Measurements from ENCODE around the gene SCLT1. TPM values are rescaled to one million over a fixed set of nuclear protein-coding genes. Genes with fewer than 3 reads are reported as not detected.

Gene SCLT1
- total RNA-seq, 1 donor: 14.1 TPM

DNA sequence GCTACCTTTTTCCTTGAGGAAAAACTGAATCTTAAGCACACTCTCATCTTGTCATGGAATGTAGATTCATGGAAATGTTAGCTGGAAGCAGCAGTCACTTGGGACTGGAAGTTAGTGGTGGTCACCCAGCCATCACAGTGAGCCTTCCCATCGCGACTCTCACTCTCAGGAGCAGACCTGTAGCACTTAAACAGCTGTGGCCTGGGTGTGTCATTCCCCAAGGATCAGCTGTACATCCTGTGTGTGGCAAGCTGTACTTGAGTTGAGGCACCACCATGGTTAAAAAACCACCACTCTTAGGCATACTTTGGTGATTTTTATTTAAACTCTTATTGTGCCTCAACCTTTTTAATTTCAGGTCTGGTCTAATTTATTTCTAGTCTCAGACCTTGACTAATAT lies 237.1 kb downstream of the SCLT1 start:
- TF ChIP-seq, protein P1, sequence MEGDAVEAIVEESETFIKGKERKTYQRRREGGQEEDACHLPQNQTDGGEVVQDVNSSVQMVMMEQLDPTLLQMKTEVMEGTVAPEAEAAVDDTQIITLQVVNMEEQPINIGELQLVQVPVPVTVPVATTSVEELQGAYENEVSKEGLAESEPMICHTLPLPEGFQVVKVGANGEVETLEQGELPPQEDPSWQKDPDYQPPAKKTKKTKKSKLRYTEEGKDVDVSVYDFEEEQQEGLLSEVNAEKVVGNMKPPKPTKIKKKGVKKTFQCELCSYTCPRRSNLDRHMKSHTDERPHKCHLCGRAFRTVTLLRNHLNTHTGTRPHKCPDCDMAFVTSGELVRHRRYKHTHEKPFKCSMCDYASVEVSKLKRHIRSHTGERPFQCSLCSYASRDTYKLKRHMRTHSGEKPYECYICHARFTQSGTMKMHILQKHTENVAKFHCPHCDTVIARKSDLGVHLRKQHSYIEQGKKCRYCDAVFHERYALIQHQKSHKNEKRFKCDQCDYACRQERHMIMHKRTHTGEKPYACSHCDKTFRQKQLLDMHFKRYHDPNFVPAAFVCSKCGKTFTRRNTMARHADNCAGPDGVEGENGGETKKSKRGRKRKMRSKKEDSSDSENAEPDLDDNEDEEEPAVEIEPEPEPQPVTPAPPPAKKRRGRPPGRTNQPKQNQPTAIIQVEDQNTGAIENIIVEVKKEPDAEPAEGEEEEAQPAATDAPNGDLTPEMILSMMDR (IDR thresholded peaks at IDR 0.05; ENCODE audit: extremely low read depth, low read depth, low read length): no peak
- peaks cover 38% of the 10 kb centered on the region for H3K4me1 ChIP-seq (ENCODE audit: insufficient read depth, low read length)
- peaks cover 5% of the 10 kb centered on the region for H4K20me1 ChIP-seq (ENCODE audit: insufficient read depth, low read length)
- no peak overlapping the region for H3K4me2 ChIP-seq (ENCODE audit: insufficient read depth, low read length)
- no peak overlapping the region for H3K27ac ChIP-seq (ENCODE audit: low read depth, low read length)
- H3K36me3 ChIP-seq (ENCODE audit: insufficient read depth, low read length): peaks cover 70% of the 10 kb centered on the region
- H2AFZ ChIP-seq (ENCODE audit: low read length): no peak overlapping the region
- no peak for DNase-seq (ENCODE audit: insufficient read length, low spot score, missing footprints)
- peaks cover 11% of the 10 kb centered on the region for H3K79me2 ChIP-seq (ENCODE audit: insufficient read depth, low read length)
- H3K27me3 ChIP-seq (ENCODE audit: insufficient read depth, low read length): no peaks in the 10 kb centered on the region
- H3K9me3 ChIP-seq (ENCODE audit: low read depth, low read length): no peaks in the 10 kb centered on the region
- no peak overlapping the region for H3K4me3 ChIP-seq (ENCODE audit: insufficient read depth, low read length)

DNA sequence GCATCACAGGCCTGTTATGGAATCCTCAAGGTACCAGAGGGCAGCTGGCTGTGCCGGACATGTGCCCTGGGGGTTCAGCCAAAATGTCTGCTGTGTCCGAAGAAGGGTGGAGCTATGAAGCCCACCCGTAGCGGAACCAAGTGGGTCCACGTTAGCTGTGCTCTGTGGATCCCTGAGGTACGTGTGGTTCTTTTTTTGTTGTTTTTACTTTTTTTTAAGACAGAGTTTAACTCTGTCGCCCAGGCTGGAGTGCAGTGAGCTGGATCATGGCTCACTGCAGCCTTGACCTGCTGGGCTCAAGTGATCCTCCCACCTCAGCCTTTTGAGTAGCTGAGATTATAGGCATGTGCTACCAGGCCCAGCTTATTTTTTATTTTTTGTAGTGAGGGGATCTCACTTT lies 237.7 kb downstream of the SCLT1 start:
- no peak for DNase-seq (ENCODE audit: insufficient read length, low spot score, missing footprints)
- Histone ChIP-seq H3K27me3 (ENCODE audit: insufficient read depth, low read length) (no peaks in the 10 kb centered on the region), H2AFZ (ENCODE audit: low read length) (no peak overlapping the region), H3K79me2 (ENCODE audit: insufficient read depth, low read length) (peaks cover 11% of the 10 kb centered on the region), H4K20me1 (ENCODE audit: insufficient read depth, low read length) (peaks cover 5% of the 10 kb centered on the region), H3K4me2 (ENCODE audit: insufficient read depth, low read length) (no peak overlapping the region), H3K9me3 (ENCODE audit: low read depth, low read length) (no peaks in the 10 kb centered on the region), H3K36me3 (ENCODE audit: insufficient read depth, low read length) (peaks cover 69% of the 10 kb centered on the region), H3K27ac (ENCODE audit: low read depth, low read length) (no peak overlapping the region), H3K4me3 (ENCODE audit: insufficient read depth, low read length) (no peak overlapping the region), H3K4me1 (ENCODE audit: insufficient read depth, low read length) (peaks cover 38% of the 10 kb centered on the region)
- TF ChIP-seq, protein P1 (IDR thresholded peaks at IDR 0.05; ENCODE audit: extremely low read depth, low read depth, low read length): no peak

DNA sequence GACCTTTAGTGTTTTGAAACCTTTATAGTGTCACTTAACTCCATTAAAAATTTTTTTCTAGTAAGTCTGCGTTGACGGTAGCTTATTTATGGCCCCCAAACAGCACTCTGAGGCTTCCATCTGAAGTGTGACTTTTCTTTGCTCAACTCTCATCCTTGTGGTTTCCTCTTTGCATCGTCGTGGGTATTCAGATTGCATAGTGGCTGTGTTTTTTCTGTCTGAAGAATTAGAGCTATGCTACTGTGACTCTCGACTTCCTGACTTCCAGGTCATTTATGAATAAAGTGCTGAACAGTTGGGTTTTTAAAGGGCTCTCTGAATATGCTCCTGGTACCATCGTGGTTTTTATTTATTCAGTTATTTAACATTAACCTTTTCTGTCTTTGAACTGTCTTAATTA lies 238.9 kb downstream of the SCLT1 start:
- no peaks in the 10 kb centered on the region for H3K9me3 ChIP-seq (ENCODE audit: low read depth, low read length)
- H3K36me3 ChIP-seq (ENCODE audit: insufficient read depth, low read length): peaks cover 72% of the 10 kb centered on the region
- H3K4me2 ChIP-seq (ENCODE audit: insufficient read depth, low read length): peak overlapping the region; percentile 1
- peaks cover 5% of the 10 kb centered on the region for H4K20me1 ChIP-seq (ENCODE audit: insufficient read depth, low read length)
- peak overlapping the region; percentile 65 for H3K27ac ChIP-seq (ENCODE audit: low read depth, low read length)
- peak; percentile 45 for DNase-seq (ENCODE audit: insufficient read length, low spot score, missing footprints)
- H3K4me1 ChIP-seq (ENCODE audit: insufficient read depth, low read length): peaks cover 28% of the 10 kb centered on the region
- H3K27me3 ChIP-seq (ENCODE audit: insufficient read depth, low read length): no peaks in the 10 kb centered on the region
- TF ChIP-seq, protein P1 (IDR thresholded peaks at IDR 0.05; ENCODE audit: extremely low read depth, low read depth, low read length): no peak
- no peak overlapping the region for H2AFZ ChIP-seq (ENCODE audit: low read length)
- no peak overlapping the region for H3K4me3 ChIP-seq (ENCODE audit: insufficient read depth, low read length)
- H3K79me2 ChIP-seq (ENCODE audit: insufficient read depth, low read length): peaks cover 16% of the 10 kb centered on the region

DNA sequence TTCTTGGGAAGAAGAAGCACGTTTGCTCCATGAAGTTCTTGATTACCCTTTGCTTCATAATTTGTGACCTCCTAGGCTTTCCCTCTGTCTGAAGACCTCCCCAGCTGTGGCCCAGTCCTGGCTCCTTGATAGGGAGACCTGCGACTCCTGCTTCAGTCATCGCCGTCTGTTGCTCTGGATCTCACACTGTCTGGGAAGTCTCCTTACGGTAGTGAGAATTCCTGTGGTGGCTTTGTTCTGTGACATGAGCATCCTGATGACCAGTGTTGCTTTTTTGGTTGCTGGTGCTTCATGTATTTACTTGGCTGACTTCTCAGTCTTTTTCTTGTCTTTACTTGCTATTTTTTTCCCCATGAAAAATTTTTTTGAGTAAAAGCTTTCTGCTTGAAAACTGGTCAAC lies 239.6 kb downstream of the SCLT1 start:
- Histone ChIP-seq H3K4me2 (ENCODE audit: insufficient read depth, low read length) (peak overlapping the region; percentile 1), H3K27me3 (ENCODE audit: insufficient read depth, low read length) (no peaks in the 10 kb centered on the region), H3K27ac (ENCODE audit: low read depth, low read length) (peak overlapping the region; percentile 65), H3K79me2 (ENCODE audit: insufficient read depth, low read length) (peaks cover 17% of the 10 kb centered on the region), H2AFZ (ENCODE audit: low read length) (no peak overlapping the region), H3K4me1 (ENCODE audit: insufficient read depth, low read length) (peaks cover 21% of the 10 kb centered on the region), H3K9me3 (ENCODE audit: low read depth, low read length) (no peaks in the 10 kb centered on the region), H3K36me3 (ENCODE audit: insufficient read depth, low read length) (peaks cover 79% of the 10 kb centered on the region), H3K4me3 (ENCODE audit: insufficient read depth, low read length) (no peak overlapping the region), H4K20me1 (ENCODE audit: insufficient read depth, low read length) (no peaks in the 10 kb centered on the region)
- TF ChIP-seq, protein P1 (IDR thresholded peaks at IDR 0.05; ENCODE audit: extremely low read depth, low read depth, low read length): no peak
- DNase-seq (ENCODE audit: insufficient read length, low spot score, missing footprints): no peak

All from osteoblast (primary cell).